Erythroblast (primary cell): ENCODE data around the gene UBXN2A.

Source experiments
- GATA1 ChIP-seq: IDR thresholded peaks from 2 replicates; pipeline ENCODE4 v1.6.1; 2011; ENCODE audit warnings: low read depth, mild to moderate bottlenecking, control low read depth, low read length, moderate library complexity
- POLR2A ChIP-seq: IDR thresholded peaks from 2 replicates; pipeline ENCODE4 v1.6.1; 2011; ENCODE audit warnings: mild to moderate bottlenecking, low read length

- no peak for TF ChIP-seq GATA1
- no peak for TF ChIP-seq POLR2A
Measured at GRCh38 chr2:23944527-23944926, 4.3 kb downstream of the UBXN2A start.
